LHCN-M2 (cell line): ENCODE data around the gene GRK7. TPM values are rescaled to one million over a fixed set of nuclear protein-coding genes. Genes with fewer than 3 reads are reported as not detected.
"Not testable (repeated sequence)": the region's sequence is repeated elsewhere in the genome, so short reads cannot be mapped to it uniquely, and the experiment has no call there.

Experiments used
- DNase-seq: peaks from one replicate; pipeline ENCODE4 v3.0.0-alpha.2; 2012; ENCODE audit warnings: low read depth
- total RNA-seq: library from RNA; depleted of rRNA; stranded (reverse); fragments of >200 nt; gene quantifications from 2 replicates; pipeline ENCODE4 v1.2.3, GENCODE V29; 2014; rRNA removed

GRK7 gene
- total RNA-seq, 1 experiment from 2014 or later = not detected

DNA sequence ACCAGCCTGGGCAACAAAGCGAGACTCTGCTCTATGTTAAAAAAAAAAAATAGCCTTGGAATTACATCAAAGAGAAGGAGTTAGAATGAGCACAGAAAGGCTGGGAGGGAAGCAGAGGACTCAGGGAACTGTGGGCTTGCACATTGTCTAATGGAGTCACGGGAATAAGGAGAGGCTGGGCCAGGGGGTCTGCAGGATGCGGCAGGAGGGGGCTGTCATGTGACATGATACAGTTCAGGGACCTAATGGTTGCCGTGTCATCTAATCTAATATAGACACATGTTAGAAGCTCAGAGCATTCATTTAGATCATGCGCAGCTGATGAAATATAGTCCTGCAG lies 32.5 kb downstream of the GRK7 start:
- no peak for DNase-seq

DNA sequence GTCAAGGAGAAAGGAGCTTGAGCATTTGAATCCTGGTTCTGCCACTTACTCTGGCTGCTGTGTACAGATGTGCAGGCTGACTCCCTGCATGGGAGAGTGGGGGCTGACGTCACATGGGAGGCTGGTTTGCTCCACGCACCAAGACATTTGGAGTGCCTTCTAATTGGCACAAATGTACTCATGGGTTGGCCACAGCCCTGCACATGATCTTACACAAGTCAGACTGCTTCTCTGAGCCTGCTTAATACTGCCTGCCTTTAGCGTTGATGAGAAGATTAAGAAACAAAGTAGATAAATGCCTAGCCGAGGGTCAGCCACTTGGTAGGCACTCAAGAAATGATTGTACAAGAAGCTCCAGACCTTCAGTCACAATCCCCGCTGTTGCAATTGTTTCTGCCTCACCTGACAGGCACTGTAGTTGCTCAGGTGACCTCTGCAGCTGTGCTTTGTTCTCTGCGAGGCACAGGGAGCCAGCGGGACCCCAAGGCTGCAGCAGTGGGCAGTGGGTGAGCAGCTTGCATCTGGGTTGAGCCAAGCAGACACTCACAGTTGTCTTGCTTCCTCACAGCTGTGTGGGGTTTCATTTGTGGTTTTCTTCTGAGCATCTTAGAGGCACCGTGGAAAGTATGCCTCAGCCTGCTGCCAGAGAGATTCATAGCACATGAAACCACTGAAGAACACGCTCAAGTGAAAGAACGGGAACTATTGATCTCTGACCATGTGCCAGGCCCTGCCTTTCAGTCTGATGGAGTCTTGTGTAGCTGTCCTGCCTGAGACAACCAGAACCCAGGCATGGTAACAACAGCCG lies 33.1 kb downstream of the GRK7 start:
- DNase-seq = peak; percentile 79

DNA sequence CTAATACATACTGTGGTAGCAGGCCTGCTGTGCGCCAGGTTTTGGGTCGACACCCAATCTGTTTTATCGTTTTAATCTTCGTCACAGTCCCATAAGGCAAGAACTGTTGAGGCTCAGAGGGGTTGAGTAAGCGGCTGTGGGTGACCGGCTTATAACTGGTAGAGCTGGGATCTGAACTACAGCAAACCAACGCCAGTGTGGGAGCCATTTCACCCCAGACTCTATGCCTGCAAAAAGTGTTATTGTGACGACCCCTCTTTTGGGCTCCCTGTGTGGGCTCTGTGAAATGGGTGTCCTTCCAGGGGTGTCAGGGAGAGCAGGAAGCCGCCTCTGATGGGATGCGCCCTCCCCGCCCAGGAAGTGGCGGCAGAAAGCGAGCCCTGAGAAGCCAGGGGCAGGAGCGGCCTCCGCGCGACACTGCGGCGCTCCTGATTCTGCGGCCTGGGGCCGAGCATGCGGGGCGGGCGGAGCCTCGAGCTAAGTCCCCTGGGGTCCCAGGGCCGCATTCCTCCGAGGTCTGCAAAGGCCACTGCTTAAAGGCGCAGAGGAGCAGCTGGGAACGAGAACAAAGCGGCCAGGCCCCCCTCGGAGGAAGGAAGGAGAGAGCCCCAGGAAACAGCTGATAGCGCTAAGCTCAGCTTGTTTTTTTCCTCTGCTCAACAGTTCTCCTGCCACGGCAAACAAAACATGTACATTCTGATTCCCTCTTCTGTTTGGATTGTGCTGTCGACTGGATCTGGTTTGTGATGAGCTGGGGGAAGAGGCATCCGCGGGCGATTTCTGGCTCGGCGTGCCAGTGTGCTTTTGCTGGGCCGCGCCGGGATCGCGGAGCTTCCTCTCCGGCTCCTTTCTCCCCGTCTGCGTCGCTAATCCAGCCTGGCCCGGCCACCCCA lies 33.9 kb downstream of the GRK7 start:
- peak; percentile 47 for DNase-seq

DNA sequence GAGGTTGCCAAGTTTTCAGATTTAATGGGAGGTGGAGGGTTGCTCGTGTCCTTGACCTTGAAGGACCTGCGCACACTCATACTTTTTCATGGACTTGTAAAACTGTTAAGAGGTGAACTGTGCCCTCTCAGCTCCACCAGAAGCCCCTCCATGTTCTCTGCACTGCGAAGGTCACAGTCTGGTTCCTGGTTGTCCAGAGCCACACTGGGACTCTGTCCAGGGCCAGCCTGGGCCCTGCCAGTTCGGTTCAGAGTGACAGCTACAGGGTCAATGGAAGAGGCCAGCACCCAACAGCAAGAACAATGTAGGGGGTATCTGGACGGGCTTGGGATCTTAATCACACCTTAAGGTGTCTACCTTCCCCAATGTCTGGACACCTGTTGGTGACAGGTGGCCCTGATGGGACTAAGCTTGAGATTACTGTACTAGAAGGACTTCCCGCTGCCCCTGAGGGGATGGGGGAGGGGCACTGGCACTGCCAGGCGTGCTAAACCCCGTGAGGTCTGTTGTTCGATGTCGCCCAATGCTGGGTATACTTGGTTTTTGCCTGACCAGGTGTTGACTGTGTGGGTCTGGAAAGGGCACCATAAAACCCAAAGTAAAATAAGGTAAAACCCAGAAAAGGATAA lies 34.7 kb downstream of the GRK7 start:
- DNase-seq = no peak

DNA sequence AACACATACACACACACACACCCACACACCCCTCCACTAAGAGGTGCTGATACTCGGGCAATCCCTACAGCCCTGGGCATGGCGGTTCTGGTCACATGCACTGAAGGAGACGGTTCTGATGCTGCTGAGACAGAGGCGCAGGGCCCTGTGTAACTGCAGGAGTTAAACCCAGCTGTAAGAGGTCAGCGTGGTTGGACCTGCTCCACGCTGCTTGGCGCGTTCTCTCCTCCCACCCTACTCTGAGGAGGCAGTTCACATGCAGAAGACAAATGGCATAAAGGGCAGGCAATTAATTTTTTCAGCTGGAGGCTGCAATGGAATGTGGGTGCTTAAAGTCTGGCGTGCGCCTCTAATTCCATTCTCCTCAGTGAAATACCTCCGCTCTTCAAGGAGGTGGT lies 35.2 kb downstream of the GRK7 start:
- DNase-seq = no peak

DNA sequence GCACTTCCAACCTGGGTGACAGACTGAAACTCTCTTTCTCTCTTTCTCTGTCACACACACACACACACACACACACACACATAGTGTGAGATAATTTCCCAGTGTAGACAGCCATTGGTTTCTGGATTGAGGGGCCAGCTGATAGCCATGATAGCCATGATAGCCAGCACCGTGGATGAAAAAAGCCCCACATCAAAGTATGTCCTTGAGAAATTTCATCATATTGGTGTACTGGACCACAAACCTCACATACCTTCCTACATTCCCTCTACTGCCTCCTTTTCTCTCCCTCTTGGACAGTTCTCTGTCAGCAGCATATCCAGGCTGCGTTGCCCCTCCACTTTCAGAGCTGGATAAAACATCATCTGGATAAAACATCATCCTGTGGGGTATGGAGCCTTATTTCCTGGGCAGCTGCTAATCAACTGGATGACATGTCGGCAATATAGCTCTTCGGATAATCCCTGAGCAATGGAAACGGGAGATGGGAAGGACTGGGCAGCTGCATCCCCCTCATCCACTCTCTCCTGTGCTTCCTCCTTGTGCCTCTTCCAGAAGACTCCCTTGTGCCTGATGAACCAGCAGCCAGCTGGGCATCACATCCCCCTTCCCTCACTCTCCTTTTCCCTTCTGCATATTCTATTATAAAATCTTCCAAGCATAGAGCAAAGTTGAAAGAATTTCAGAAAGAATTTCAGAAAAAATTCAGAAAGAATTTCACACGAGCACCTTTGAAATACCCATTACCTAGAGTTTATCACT lies 39.3 kb downstream of the GRK7 start:
- no peak for DNase-seq

DNA sequence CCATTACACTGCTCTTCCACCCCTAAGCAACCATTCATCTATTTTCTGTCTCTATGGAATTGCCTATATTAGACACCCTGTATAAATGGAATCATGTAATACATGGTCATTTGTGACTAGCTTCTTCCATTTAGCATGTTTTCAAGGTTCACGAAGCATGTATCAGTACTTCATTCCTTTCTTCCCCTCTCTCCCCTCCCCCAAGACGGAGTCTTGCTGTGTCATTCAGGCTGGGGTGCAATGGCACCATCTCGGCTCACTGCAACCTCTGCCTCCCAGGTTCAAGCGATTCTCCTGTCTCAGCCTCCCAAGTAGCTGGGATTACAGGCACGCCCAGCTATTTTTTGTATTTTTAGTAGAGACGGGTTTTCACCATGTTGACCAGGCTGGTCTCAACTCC lies 40.3 kb downstream of the GRK7 start:
- DNase-seq = not testable (repeated sequence)

DNA sequence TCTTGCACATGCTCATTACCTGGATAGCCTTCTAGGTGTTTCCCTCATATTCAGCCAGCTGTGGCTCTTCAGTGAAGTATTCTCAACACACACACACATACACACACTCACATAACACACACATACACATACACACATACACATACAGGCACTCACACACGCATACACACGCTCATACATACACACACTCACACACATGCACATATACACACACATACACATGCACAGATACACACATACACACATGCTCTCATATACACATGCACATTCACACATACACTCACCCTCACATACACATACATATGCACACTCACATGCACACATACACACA lies 41.2 kb downstream of the GRK7 start:
- no peak for DNase-seq

DNA sequence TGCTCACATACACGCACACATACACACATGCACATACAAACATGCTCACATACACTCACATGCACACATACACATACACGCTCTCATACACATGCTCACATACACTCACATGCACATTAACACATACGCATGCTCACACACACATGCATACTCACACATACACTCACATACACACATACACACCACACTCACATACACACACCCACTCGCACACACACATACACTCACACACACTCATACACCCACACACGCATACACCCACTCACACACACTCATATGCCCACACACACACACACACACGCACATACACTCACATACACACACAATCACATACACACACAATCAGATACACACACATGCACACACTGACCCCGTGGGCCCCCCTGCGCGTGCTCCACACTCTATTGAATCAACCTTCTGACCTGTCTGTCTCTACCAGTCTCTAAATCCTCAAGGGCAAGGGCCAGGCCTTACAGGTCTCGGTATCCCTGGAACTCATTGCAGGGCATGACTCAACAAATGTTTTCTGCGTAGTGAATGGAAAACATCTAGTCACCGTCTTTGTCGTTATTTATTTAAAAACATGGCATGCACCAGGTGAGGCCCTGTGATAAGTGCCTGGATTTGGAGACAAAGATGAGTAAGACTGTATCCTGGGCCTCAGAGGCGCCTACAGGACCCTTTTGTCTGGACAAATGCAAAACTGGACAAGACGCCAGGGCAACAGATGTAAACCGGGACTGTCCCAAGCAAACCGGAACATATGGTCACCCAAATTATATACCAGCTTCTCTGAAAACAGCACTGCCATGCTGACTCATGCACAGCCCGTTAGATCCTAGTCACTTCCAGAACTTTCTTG lies 41.8 kb downstream of the GRK7 start:
- DNase-seq = no peak

DNA sequence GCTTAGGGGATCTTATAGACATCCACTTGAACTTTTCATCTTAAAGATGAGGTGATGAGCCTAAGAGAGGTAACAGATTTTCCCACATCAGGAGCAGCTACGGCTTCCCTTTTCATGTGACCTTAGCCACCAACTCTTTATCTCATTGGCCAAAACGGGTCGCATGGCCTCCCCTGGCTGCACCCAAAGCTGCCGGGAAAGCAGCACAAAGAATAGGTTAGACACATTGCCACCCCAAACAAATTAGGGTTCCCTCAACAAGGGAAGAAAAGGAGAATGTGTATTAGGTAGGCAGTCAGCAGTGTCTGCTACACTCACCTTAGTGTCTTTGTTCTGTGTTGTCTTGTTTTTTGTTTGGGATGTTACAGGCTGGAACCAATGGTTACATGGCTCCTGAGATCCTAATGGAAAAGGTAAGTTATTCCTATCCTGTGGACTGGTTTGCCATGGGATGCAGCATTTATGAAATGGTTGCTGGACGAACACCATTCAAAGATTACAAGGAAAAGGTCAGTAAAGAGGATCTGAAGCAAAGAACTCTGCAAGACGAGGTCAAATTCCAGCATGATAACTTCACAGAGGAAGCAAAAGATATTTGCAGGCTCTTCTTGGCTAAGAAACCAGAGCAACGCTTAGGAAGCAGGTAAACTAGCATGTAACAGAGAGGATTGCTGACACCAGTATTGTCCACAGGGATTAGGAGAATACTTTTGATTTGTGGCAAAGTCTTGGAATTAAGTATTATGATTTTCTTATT lies 44.2 kb downstream of the GRK7 start:
- DNase-seq = no peak

DNA sequence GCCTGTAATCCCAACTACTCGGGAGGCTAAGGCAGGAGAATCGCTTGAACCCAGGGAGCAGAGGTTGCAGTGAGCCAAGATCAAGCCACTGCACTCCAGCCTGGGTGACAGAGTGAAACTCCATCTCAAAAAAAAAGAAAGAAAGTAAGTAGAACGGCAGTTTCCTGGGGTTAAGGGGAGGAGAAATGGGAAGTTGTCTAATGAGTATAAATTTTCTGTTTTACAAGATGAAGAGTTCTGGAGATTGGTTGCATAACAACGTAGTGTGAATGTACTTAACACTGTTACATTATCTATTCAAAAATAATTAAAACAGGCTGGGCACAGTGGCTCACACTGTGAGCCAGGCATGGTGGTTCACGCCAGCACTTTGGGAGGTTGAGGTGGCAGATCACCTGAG lies 45.4 kb downstream of the GRK7 start:
- no peak for DNase-seq

DNA sequence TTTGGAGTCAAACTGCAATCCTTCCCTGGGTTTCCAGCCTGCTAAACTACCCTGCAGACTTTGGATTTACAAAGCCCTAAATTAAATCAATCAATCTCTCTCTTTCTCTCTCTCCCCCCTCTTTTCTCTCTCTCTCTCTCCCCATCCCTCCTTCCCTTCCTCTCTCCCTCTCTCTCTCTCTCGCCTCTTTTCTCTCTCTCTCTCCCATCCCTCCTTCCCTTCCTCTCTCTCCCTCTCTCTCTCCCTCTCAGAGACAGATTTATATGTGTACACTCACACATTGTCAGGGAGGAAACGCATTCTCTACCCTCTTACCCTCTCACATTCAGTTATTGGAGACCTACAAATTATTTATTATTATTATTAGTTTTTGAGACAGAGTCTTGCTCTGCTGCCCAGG lies 47.0 kb downstream of the GRK7 start:
- DNase-seq = no peak

DNA sequence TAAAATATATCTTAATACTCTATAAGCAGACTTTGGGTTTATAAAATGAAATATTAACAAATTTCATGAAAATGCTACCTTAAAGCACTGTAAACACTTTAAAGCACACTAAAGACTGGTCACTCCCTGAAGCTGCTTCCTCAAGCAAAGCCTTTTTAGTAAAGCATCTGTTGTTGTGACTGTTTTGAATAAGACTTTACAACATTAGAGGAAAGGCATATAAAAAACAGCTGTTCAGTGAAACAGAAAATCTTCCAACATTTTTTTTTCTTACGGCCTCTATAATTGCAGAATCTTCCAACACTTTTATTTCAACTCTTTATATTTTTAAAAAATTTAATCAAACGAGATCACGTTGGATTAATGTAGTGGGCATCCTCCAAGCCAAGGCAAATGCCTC lies 48.1 kb downstream of the GRK7 start:
- DNase-seq = no peak

DNA sequence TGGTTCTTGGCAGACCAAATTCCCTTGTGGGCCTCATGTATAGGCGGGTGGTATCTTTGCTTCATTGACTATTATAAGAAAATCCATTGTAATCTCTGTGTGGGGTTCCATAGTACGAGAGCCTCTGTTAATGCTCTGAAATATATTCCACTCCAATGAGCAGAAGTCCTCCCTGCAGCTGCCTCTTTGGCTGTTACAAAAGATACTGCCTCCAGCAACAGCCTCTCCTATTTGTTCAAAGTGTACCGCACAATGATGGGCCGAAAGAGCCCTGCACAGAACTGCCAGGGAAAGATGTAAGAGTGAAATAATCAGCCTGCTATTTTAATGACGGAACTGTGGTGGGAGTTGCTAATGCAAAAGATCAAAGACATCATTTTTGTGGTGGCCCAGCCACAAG lies 48.9 kb downstream of the GRK7 start:
- no peak for DNase-seq

DNA sequence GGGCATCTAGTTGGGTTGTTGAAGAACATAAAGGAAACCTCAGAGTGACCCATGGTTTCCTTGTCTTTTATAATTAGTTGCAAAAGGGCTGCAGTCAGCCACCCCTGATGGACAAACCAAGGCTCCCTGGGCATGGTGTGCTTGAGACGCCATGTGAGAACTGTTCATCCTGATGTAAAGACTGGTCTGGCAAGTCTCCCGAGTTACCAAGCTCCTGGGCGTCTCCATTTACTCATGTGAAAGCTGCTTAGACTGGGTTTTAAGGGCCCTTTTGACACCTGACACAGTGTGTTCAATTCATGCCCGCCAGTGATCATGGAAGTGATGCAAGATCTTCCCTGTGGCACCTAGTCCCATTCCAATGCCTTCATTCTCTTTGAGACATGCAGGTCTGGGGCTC lies 49.4 kb downstream of the GRK7 start:
- DNase-seq = no peak

Other genes starting within 250 kb of the GRK7 start
- 119 and 120 TPM in 2 replicates for gene RNF7, start 25.1 kb upstream of the GRK7 start, total RNA-seq
- gene ATP1B3, start 113.2 kb downstream of the GRK7 start, total RNA-seq = 54.0 and 60.3 TPM in 2 replicates